Measurements from ENCODE around the gene SEC22A.

SEC22A gene

DNA sequence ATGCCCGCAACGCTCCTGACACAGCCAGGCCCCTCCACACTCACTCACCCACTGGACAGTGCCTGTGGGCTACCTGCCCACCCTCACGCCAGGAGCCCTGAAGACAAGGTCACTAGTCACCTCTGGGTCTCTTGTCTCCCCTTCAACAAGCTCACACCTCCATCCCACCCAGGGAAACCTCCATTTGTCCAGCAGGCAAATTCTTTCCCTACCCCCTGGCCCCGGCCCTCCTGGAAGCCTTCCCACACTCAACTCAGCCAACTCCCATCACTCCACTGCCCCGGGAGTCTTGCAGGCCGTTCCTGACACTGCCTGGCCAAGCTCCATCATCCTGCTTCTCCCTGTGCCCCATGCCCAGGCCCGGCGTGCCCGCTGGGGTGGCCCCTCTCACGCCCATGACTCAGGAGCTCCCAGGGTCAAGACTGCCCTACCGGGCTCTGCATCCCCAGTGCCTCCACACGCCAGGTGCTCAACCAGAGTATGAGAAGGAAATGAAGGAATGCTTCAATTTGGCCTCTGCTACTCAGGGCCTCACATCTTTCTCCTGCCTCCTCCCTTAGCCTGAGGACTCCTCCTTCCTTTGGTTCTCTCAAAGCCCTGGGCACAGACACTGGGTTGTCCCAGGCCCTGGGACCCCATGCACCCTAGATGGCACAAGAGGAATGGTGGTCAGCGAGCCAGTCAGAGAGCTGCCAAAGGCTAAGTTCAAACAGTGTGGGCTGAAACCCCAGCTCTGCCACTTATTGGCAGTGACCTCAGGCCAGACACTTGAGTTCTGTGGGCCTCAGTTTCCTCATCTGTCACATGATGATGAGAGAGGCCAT is 88.6 kb downstream of the SEC22A start:
- DNase-seq, result no peak

DNA sequence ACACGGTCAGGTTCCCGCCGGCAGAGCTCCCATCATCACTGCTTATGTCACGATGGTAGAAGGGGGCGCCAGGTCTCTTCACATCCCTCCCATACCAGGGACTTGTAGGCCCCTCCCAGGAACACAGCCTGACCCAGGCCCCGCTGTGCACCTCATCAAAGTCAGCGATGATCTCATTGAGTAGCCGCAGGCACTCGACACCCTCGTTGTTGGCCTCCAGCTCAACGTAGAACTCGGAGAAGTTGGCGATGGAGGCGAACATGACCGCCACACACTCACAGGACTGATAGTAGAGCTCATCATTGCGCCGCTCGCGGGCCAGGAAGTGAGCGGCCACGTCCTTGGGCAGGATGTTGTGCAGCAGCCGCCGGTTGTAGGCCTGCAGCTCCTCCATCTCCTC is 89.2 kb downstream of the SEC22A start:
- no peak for DNase-seq

- no peak for DNase-seq
Observed at GRCh38 chr3:123291404-123291803, 89.7 kb downstream of the SEC22A start.

GRCh38 chr3:123292321-123293310 is 90.9 kb downstream of the SEC22A start:
- DNase-seq, result no peak

GRCh38 chr3:123294296-123294938 is 92.7 kb downstream of the SEC22A start:
- no peak for DNase-seq

GRCh38 chr3:123295171-123295900 is 93.6 kb downstream of the SEC22A start:
- no peak for DNase-seq

GRCh38 chr3:123295901-123296250 is 94.1 kb downstream of the SEC22A start:
- DNase-seq, result no peak

DNA sequence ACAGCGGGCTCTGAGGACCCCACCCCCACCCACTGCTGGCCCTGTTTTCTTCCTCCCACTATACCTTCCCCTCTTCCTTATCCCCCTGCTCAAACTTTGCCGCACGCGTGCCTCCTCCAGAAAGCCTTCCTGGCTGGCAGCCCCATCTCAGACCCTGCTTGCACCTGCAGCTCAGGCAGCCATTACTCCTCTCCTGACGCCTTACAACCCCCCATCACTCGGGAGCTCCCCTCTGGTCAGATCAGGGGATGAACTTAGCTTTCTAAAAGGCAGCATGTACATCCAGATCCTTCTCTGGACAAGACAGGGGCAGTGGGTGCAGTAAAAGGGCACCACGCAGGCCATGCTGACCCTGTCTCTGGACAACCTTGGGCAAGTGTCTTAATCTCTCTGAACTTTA is 94.5 kb downstream of the SEC22A start:
- DNase-seq, result no peak

DNA sequence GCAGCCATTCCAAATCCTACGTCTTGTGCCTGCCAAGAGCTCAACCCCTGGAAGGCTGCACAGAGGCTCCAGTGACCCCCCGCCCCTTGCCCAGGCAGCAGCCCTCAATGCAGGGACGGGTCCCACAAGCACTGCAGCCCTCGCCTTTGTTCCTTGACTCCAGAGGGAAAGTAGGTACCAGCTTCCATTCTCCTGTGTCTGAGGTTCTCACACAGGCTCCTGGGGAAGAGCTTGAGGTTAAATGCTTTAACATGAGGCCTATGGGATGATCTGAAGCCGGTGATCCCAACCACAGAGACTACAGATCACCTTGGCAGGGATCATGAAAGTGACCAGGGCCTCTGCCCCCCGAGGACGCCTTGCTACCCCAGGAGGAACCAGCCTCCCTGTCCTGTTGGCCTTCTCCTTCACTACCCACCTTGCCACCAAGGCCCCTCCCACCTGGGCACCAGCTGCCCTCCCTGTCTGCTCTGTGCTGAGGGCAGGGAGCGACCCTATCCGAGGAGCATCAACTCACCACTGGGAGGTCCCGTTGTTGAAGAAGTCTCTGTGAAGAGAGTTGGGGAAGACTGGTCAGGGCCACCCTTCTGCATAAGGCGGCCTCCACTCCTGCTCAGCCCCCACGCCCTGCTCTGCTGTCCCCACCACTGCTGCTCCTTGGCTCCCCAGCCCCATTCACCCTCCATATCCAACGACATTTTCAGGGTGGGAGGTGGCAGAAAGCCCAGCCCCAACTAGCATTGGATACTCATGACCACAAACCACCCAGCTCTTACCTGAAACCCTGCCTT is 95.3 kb downstream of the SEC22A start:
- DNase-seq, result no peak

DNA sequence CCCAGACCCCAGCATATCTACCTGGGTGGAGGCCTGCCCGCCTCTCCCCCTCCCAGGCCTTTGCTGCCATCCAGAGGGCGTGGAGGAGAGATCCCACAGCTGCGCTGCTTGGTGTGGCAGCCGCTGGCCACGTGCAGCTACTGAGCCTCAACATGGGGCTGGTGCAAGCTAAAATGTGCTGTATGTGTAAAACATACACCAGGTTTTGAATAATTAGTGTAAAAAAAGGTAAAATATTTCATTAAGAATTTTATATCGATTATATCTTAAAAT is 95.8 kb downstream of the SEC22A start:
- no peak for DNase-seq

- DNase-seq, result no peak
Observed at GRCh38 chr3:123298903-123299302, 97.2 kb downstream of the SEC22A start.

GRCh38 chr3:123299581-123299980 is 97.8 kb downstream of the SEC22A start:
- no peak for DNase-seq

DNA sequence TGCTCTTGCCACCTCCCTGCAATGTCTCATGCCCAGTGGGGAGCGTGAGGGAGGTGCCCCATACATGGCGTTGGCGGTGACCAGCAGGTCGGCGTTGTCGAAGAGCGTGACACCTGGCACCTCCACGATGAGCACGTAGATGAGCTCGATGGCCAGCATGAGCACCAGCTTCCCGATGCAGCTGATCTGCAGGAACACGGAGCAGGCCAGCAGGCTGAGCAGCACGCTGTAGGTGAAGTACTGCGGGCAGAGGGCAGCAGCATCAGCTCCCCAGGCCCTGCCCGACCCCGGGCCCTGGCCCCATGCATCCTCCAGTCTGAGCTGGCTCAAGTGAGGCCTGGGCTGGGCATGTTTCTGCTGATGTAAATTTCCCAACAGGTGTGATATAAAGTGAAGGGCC is 98.3 kb downstream of the SEC22A start:
- no peak for DNase-seq

GRCh38 chr3:123300583-123300982 is 98.8 kb downstream of the SEC22A start:
- DNase-seq, result no peak

DNA sequence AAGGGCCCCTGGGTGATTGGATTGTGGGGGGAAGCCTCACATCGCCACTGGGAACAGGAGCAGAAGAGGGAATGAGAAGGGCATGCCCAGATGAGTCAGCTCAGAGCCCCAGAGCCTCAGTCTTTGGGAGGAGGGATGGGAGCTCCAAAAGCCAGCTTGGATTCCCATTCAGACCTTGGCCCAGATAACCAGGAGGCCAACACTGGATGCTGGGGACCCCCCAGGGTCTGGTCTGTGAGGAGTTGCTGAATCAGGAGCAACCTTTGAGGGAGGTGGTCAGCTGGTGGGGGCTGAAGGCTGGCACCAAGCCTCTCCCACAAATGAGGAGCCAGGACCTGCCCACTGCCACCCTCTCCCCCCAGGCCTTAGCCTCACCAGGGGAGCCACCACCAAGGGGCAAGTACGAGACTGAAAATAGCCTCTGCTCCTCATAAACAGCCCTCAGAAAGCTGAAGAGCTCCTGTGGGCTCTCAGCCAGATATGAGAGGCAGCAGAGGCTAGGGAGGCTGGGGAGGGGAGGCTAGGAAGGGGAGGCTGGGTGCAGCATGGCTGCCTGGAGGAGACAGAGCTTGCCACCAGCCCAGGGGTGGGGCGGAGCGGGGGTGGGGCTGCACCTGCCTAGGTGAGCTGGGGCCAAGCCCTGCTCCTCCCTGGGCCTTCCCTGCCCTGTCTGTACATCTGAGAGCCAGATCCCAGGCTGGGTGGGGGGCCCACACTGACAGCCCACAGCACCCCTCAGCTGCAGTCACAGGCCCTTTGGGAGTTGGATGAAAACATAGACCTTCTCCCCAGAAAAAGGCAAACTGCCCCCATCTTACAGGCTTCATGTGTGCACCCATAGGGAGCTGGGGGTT is 99.8 kb downstream of the SEC22A start:
- DNase-seq, result no peak

- DNase-seq, result no peak
Observed at GRCh38 chr3:123302961-123303360, 101.2 kb downstream of the SEC22A start.

GRCh38 chr3:123303976-123304560 is 102.3 kb downstream of the SEC22A start:
- DNase-seq, result no peak

DNA sequence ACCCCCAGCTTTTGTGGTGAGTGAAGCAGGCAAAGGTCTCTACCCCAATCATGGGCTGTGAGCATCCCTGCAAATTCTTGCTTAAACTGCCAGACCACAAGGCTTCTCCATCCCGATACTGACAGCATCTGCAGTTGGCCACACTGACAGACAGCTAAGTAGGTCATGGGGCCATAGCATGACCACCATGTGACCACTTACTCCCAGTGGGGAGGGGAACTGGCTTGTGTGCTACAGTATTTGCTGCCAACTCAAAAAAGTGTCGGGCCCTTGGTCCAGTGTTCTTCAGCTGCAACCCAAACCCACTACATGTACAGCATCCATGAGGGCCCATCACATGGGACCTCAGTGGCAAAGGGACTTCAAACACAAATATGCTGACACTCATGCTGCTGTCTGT is 103.4 kb downstream of the SEC22A start:
- no peak for DNase-seq

- DNase-seq, result no peak
Observed at GRCh38 chr3:123307064-123307463, 105.3 kb downstream of the SEC22A start.

DNA sequence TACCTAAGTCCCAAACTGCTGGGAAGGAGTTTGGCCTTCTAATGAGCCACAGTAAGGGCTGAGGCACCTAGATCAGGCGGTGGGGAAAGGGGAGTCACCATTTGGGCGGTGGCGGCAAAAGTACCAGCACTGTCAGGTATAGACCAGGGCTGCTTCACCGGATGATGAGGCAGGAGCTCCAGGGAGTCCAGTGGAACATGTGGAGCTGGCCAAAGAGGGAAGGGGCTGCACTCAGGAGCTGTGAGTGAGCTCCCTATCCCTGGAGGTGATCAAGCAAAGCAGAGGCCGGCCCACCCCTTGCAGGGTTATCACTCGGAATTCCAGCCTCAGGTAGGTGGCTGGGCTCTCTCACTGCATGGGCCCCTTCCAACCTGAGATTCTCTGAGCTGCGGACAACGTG is 108.4 kb downstream of the SEC22A start:
- no peak for DNase-seq

DNA sequence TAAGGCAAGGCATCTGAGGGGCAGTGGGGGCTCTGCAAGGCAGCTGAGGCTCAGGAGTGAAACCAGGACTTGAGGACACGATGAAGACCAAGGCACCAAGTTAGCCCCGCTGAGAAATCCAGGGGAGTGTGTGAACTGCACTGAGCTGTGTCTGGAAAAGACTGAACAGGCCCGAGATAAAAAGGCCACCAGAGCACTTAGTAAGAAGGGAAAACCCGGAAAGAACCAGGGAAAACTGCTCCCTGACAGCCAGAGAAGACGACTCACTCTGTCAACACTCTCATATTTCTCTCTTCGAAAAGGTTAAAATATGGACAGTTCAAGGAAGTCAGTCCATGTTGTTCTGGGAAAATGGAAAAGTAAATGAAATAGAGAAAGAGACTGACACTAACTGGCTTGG is 109.0 kb downstream of the SEC22A start:
- no peak for DNase-seq
